ENCODE results near the gene CDH11. TPM values are rescaled to one million over a fixed set of nuclear protein-coding genes. Genes with fewer than 3 reads are reported as not detected.

The CDH11 gene
- total RNA-seq, 4 donors from 2014 or later = 4.0 to 14.2 (median 8.6) TPM

GRCh38 chr16:65024767-65025178, 97.1 kb downstream of the CDH11 start:
- no peak for ATAC-seq

GRCh38 chr16:65023802-65024201, 98.1 kb downstream of the CDH11 start:
- intact Hi-C loops (cut with DNase I; ENCODE audit: low total_unique reads) = no loop called here
- H3K36me3 ChIP-seq = no peaks in the 10 kb centered on the region
- no peaks in the 10 kb centered on the region for H3K9me3 ChIP-seq
- TF ChIP-seq CTCF (IDR thresholded peaks at IDR 0.05 in 4 of 5, conservative IDR thresholded peaks at IDR 0.05 in 1 of 5) (no peak), POLR2A (IDR thresholded peaks at IDR 0.05) (no peak)
- DNase-seq = no peak
- no peak for ATAC-seq
- no peaks in the 10 kb centered on the region for H3K27me3 ChIP-seq
- no peaks in the 10 kb centered on the region for H3K4me1 ChIP-seq
- H3K4me3 ChIP-seq = no peak overlapping the region
- H3K27ac ChIP-seq = no peak overlapping the region
- in situ Hi-C loops (cut with MboI; ENCODE audit: low sequenced_read_pairs in 4 of 4) = no loop called here

More at GRCh38 chr16:65024767-65025178, 97.1 kb downstream of the CDH11 start:
- Histone ChIP-seq H3K4me1 (no peaks in the 10 kb centered on the region), H3K27ac (no peak overlapping the region), H3K36me3 (no peaks in the 10 kb centered on the region), H3K9me3 (no peaks in the 10 kb centered on the region), H3K27me3 (no peaks in the 10 kb centered on the region), H3K4me3 (no peak overlapping the region)
- TF ChIP-seq POLR2A (IDR thresholded peaks at IDR 0.05) (no peak), CTCF (IDR thresholded peaks at IDR 0.05 in 4 of 5, conservative IDR thresholded peaks at IDR 0.05 in 1 of 5) (no peak)
- no peak for DNase-seq
- in situ Hi-C loops (cut with MboI; ENCODE audit: low sequenced_read_pairs in 4 of 4) (no loop called here), intact Hi-C loops (cut with DNase I; ENCODE audit: low total_unique reads) (no loop called here)

DNA sequence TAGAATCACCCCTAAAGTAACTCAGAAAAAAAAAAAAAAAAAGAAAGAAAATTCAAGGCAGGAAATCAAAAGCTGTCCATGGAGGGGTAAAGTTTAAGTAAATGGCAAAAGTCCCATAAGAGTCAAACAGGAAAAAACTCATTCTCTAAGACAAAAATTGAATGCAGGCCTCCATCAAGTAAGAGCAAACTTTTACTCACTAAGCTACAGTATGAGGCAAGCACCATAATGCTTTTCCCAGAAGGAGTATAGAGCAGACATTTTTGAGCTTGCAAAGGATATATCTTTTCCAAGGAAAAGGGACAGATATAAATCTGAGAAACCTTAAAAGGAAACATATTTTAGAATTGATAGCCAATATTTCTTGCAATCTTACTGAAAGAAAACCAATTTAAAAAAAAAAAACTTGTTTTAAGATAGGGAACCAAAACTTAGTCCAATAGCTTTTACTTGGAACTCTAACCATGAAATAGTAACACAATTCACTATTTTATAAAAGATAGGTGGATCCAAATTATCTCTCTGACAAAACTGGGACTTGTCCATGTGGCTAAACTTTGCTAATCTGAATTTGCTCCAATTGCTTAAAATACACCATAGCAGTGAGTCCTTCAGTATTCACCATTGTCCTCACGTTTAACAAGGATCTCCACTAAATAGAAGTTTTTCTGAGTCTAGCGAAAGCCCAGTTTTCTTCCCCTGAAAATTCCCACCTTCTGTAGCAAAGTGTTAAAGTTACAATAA, 99.8 kb downstream of the CDH11 start:
- no peak for TF ChIP-seq POLR2A (IDR thresholded peaks at IDR 0.05)
- no peak for TF ChIP-seq CTCF (IDR thresholded peaks at IDR 0.05 in 4 of 5, conservative IDR thresholded peaks at IDR 0.05 in 1 of 5)
- DNase-seq = no peak
- ATAC-seq = no peak
- Histone ChIP-seq H3K36me3 (no peaks in the 10 kb centered on the region), H3K4me1 (no peaks in the 10 kb centered on the region), H3K4me3 (no peak overlapping the region), H3K9me3 (no peaks in the 10 kb centered on the region), H3K27ac (no peak overlapping the region), H3K27me3 (no peaks in the 10 kb centered on the region)
- in situ Hi-C loops (cut with MboI; ENCODE audit: low sequenced_read_pairs in 4 of 4) = no loop called here
- intact Hi-C loops (cut with DNase I; ENCODE audit: low total_unique reads) = no loop called here

DNA sequence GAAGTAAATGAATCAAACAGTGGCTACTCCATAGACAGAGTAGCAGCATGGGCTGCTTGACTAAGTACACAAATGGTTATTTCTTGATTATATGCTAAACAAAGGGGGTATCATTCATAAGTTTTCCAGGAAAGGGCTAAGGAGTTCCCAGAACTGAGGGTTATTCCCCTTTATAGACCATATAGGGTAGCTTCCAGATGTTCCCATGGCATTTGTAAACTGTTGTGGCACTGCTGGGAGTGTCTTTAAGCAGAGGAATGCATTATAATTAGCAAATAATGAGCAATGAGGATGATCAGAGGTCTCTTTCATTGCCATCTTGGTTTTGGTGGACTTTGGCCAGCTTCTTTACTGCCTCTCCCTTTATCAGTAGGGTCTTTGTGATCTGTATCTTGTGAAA, 105.1 kb downstream of the CDH11 start:
- Histone ChIP-seq H3K27ac (no peak overlapping the region), H3K9me3 (no peaks in the 10 kb centered on the region), H3K4me3 (no peak overlapping the region), H3K4me1 (no peaks in the 10 kb centered on the region), H3K36me3 (no peaks in the 10 kb centered on the region), H3K27me3 (no peaks in the 10 kb centered on the region)
- TF ChIP-seq CTCF (IDR thresholded peaks at IDR 0.05 in 4 of 5, conservative IDR thresholded peaks at IDR 0.05 in 1 of 5) (no peak), POLR2A (IDR thresholded peaks at IDR 0.05) (no peak)
- no peak for DNase-seq
- in situ Hi-C loops (cut with MboI; ENCODE audit: low sequenced_read_pairs in 4 of 4) = no loop called here
- intact Hi-C loops (cut with DNase I; ENCODE audit: low total_unique reads) = no loop called here
- no peak for ATAC-seq

DNA sequence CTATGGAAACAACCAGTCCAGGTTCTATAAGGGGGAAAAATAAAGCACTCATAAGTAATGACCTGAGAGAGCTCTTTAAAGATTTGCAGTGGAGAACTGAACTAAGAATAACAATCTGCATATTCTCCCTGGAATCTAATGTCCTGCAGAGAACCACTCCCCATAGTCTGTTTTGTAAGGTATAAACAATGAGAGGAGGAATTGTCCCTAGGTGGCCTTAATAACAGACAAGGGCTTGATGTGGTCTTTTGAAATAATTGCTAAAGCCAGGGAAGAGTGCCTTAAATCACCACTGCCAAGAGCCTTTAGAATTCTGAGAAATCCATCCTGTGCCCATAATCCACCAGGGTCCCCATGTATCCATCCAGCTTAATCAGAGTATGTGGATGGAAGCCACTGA, 106.3 kb downstream of the CDH11 start:
- H3K27ac ChIP-seq = no peak overlapping the region
- ATAC-seq (no peak), DNase-seq (no peak)
- no peak for TF ChIP-seq POLR2A (IDR thresholded peaks at IDR 0.05)
- H3K36me3 ChIP-seq = no peaks in the 10 kb centered on the region
- H3K4me3 ChIP-seq = no peak overlapping the region
- no peaks in the 10 kb centered on the region for H3K4me1 ChIP-seq
- intact Hi-C loops (cut with DNase I; ENCODE audit: low total_unique reads) = no loop called here
- in situ Hi-C loops (cut with MboI; ENCODE audit: low sequenced_read_pairs in 4 of 4) = no loop called here
- no peaks in the 10 kb centered on the region for H3K9me3 ChIP-seq
- no peaks in the 10 kb centered on the region for H3K27me3 ChIP-seq

All from gastrocnemius medialis (tissue), 4 donors.